NB4 (cell line): ENCODE data around the gene SOX13.

Experiments used
- POLR2A ChIP-seq: IDR thresholded peaks from 2 replicates; pipeline ENCODE4 v1.6.1; 2011; ENCODE audit warnings: mild to moderate bottlenecking; ENCODE audit not compliant: insufficient read length; ENCODE audit errors: extremely low read depth
- TF ChIP-seq, protein P1 (sequence below): IDR thresholded peaks from one replicate; pipeline ENCODE4 v1.5.1; 2012; ENCODE audit warnings: low read depth, low read length
- TF ChIP-seq, protein P2 (sequence below): IDR thresholded peaks from 2 replicates; pipeline ENCODE4 v1.6.1; 2011; ENCODE audit warnings: low read depth, low read length

DNA sequence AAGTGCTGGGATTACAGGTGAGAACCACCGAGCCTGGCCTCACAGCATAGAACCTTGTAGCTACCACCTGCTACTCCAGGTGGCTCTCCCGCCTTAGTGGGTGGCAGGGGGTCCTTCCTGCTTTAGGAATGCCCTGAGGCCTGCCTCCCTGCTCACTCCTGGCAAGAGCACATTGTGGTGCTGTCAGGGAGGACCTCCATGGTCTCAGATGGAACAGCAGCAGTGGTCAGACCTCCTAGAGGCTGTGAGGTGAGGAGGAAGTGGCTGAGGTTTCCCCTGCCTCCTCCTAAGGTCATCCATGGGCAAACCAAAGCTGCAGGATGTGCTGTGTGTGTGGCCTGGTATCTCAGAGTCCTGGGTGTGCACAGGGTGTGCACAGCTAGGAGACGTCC, 6.7 kb downstream of the SOX13 start:
- TF ChIP-seq, protein P1, sequence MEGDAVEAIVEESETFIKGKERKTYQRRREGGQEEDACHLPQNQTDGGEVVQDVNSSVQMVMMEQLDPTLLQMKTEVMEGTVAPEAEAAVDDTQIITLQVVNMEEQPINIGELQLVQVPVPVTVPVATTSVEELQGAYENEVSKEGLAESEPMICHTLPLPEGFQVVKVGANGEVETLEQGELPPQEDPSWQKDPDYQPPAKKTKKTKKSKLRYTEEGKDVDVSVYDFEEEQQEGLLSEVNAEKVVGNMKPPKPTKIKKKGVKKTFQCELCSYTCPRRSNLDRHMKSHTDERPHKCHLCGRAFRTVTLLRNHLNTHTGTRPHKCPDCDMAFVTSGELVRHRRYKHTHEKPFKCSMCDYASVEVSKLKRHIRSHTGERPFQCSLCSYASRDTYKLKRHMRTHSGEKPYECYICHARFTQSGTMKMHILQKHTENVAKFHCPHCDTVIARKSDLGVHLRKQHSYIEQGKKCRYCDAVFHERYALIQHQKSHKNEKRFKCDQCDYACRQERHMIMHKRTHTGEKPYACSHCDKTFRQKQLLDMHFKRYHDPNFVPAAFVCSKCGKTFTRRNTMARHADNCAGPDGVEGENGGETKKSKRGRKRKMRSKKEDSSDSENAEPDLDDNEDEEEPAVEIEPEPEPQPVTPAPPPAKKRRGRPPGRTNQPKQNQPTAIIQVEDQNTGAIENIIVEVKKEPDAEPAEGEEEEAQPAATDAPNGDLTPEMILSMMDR = no peak
- no peak for TF ChIP-seq POLR2A
- TF ChIP-seq, protein P2, sequence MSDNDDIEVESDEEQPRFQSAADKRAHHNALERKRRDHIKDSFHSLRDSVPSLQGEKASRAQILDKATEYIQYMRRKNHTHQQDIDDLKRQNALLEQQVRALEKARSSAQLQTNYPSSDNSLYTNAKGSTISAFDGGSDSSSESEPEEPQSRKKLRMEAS = no peak
